Upper lobe of left lung (tissue), 4 donors: ENCODE data around the gene LRRC56.
"Not testable (repeated sequence)": the region's sequence is repeated elsewhere in the genome, so short reads cannot be mapped to it uniquely, and the experiment has no call there.

ENCODE experiments used
- CTCF ChIP-seq, 6 experiments: fragments of 450-650 bp in 4 of 6; fragments of 200-600 bp in 2 of 6; sonication (generic) in 2 of 6; IDR thresholded peaks; one replicate each; pipeline ENCODE4 v1.5.1; 2016 to 2019; ENCODE audit warnings: antibody characterized with exemption in 6 of 6
- EP300 ChIP-seq, 4 donors: sonication (generic); formaldehyde crosslinking; IDR thresholded peaks; one replicate each; pipeline ENCODE4 v1.5.1; 2017; ENCODE audit warnings: antibody characterized with exemption in 4 of 4, control low read depth in 2 of 4
- POLR2A ChIP-seq, 4 donors: fragments of 450-650 bp; IDR thresholded peaks; one replicate each; pipeline ENCODE4 v1.5.1; 2016 to 2017; ENCODE audit warnings: antibody characterized with exemption in 4 of 4, mild to moderate bottlenecking in 2 of 4
- POLR2AphosphoS5 ChIP-seq, 2 donors: sonication (generic); formaldehyde crosslinking; IDR thresholded peaks; one replicate each; pipeline ENCODE4 v1.5.1; 2017; ENCODE audit warnings: antibody characterized with exemption in 2 of 2

DNA sequence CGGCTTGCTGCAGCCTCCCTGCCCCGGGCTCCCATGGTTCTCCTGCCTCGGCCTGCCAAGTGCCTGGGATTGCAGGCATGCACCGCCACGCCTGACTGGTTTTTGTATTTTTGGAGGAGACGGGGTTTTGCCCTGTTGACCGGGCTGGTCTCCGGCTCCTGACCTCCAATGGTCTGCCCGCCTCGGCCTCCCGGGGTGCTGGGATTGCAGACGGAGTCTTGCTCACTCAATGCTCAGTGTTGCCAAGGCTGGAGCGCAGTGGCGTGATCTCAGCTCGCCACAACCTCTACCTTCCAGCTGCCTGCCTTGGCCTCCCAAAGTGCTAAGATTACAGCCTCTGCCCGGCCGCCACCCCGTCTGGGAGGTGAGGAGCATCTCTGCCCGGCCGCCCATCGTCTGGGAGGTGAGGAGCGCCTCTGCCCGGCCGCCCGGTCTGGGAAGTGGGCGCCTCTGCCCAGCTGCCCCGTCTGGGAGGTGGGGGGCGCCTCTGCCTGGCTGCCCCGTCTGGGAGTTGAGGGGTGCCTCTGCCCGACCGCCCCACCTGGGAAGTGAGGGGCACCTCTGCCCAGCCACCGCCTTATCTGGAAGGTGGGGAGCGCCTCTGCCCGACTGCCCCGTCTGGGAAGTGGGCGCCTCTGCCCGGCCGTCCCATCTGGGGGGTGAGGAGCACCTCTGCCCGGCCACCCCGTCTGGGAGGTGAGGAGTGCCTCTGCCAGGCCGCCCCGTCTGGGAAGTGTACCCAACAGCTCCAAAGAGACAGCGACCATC, 20.2 kb upstream of the LRRC56 start:
- not testable (repeated sequence) for TF ChIP-seq POLR2A, CTCF, POLR2AphosphoS5, EP300 (IDR thresholded peaks at IDR 0.05)
